GM19193 (cell line): ENCODE results near the gene HIVEP2.

ENCODE experiments used
- POLR2A ChIP-seq: IDR thresholded peaks from 4 replicates; pipeline ENCODE4 v1.6.1; 2011; ENCODE audit not compliant: insufficient read depth, insufficient read length; ENCODE audit errors: extremely low read depth

The HIVEP2 gene

GRCh38 chr6:142823256-142823902, 121.6 kb downstream of the HIVEP2 start:
- no peak for TF ChIP-seq POLR2A

- TF ChIP-seq POLR2A, result no peak
Observed at GRCh38 chr6:142822842-142823241, 122.1 kb downstream of the HIVEP2 start.

- TF ChIP-seq POLR2A, result no peak
Observed at GRCh38 chr6:142822383-142822782, 122.6 kb downstream of the HIVEP2 start.

GRCh38 chr6:142821860-142822259, 123.1 kb downstream of the HIVEP2 start:
- TF ChIP-seq POLR2A, result no peak

GRCh38 chr6:142821164-142821716, 123.7 kb downstream of the HIVEP2 start:
- no peak for TF ChIP-seq POLR2A

GRCh38 chr6:142820338-142821051, 124.5 kb downstream of the HIVEP2 start:
- no peak for TF ChIP-seq POLR2A

- TF ChIP-seq POLR2A, result no peak
Observed at GRCh38 chr6:142819603-142820337, 125.2 kb downstream of the HIVEP2 start.

GRCh38 chr6:142816486-142816885, 128.5 kb downstream of the HIVEP2 start:
- TF ChIP-seq POLR2A, result no peak

GRCh38 chr6:142816031-142816430, 128.9 kb downstream of the HIVEP2 start:
- TF ChIP-seq POLR2A, result no peak

- no peak for TF ChIP-seq POLR2A
Observed at GRCh38 chr6:142811923-142812322, 133.1 kb downstream of the HIVEP2 start.

GRCh38 chr6:142810952-142811514, 133.9 kb downstream of the HIVEP2 start:
- TF ChIP-seq POLR2A, result no peak

GRCh38 chr6:142809947-142810346, 135.0 kb downstream of the HIVEP2 start:
- TF ChIP-seq POLR2A, result no peak

- no peak for TF ChIP-seq POLR2A
Observed at GRCh38 chr6:142808405-142809061, 136.4 kb downstream of the HIVEP2 start.

GRCh38 chr6:142805042-142805441, 139.9 kb downstream of the HIVEP2 start:
- no peak for TF ChIP-seq POLR2A
